Retinal pigment epithelial cell (primary cell): Measurements from ENCODE around the gene PDGFD.

ENCODE experiments used
- DNase-seq: peaks from one replicate; pipeline ENCODE4 v3.0.0-alpha.2; 2010; ENCODE audit warnings: low read depth
- H3K4me3 ChIP-seq: 2 replicates; pipeline ENCODE4 v1.5.1; 2011; ENCODE audit warnings: mild to moderate bottlenecking, low read length, control low read depth, moderate library complexity
- TF ChIP-seq, protein P1 (sequence below): conservative IDR thresholded peaks from 2 replicates; pipeline ENCODE4 v1.5.1; 2011; ENCODE audit warnings: low read depth, low read length, control low read depth, inconsistent platforms

Gene PDGFD

GRCh38 chr11:104129145-104129544 is 34.8 kb downstream of the PDGFD start:
- TF ChIP-seq, protein P1, sequence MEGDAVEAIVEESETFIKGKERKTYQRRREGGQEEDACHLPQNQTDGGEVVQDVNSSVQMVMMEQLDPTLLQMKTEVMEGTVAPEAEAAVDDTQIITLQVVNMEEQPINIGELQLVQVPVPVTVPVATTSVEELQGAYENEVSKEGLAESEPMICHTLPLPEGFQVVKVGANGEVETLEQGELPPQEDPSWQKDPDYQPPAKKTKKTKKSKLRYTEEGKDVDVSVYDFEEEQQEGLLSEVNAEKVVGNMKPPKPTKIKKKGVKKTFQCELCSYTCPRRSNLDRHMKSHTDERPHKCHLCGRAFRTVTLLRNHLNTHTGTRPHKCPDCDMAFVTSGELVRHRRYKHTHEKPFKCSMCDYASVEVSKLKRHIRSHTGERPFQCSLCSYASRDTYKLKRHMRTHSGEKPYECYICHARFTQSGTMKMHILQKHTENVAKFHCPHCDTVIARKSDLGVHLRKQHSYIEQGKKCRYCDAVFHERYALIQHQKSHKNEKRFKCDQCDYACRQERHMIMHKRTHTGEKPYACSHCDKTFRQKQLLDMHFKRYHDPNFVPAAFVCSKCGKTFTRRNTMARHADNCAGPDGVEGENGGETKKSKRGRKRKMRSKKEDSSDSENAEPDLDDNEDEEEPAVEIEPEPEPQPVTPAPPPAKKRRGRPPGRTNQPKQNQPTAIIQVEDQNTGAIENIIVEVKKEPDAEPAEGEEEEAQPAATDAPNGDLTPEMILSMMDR: no peak
- H3K4me3 ChIP-seq: no peak overlapping the region
- DNase-seq: no peak

DNA sequence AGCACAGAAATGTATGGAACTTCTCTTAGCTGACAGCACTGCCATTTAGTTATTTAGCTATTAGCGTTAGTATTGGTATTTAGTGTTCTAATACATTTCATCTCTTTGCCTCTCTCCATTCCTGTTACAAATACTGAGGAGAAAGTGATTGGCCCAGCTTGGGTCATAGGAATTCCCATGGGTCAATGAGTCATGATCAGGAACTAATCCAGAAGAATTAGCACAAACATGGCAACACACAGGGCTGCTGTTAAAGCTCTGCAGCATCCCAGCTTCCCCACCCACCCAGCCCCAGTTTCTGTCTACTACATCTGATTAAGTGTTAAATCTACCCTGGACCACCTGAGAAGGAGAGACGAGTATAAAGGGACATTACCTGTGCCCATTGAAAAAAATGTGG is 36.1 kb downstream of the PDGFD start:
- TF ChIP-seq, protein P1: no peak
- no peak for DNase-seq

DNA sequence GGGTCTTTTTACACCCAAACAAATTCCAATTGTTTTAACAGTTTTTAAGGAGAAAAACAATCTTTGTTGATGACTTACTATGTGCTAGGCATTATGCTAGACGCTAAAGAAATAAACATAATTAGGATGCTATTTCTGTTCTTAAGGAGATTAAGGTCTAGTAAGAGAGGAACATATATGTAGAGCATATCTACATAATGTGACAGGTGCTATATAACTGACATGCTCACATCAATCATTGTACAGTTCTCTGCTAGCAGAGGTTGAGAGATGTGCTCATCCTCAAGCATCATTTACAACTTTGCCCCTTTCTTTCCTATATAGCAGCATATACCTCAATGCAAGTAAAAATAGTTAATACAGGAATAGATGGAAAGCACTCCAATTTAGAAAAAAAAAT is 37.5 kb downstream of the PDGFD start:
- no peak for DNase-seq
- TF ChIP-seq, protein P1: no peak
- no peak overlapping the region for H3K4me3 ChIP-seq

More for the DNA sequence above, 36.1 kb downstream of the PDGFD start:
- H3K4me3 ChIP-seq: no peak overlapping the region

GRCh38 chr11:104124979-104125378 is 39.0 kb downstream of the PDGFD start:
- TF ChIP-seq, protein P1: no peak
- DNase-seq: no peak
- no peak overlapping the region for H3K4me3 ChIP-seq

GRCh38 chr11:104122836-104123235 is 41.1 kb downstream of the PDGFD start:
- DNase-seq: no peak
- TF ChIP-seq, protein P1: no peak
- no peak overlapping the region for H3K4me3 ChIP-seq

DNA sequence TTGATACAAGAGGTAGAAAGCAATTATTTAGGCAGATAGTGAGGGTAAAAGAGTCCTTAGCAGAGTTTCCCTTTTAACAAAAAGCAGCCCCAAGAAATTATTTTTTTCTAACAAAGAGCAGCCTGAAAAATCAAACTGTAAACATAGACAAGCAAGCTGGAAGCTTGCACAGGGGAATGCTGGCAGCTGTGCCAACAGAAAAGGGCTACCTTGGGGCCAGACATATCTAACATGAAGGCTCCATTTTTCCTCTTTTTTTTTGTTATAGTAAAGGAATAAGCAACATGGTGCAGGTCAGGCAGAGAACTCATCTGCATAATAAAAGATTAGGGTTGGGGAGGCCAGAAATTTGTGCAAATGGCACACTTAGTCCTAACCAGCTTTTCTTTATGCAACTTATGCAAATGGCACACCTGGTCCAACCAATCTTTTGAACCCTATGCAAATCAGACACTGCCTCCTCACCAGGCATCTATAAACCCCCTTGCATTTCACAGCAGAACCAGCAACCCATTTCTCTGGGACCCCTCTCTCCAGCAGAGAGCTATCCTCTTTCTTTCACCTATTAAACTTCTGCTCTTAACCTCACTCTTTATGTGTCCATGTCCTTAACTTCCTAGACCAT is 41.8 kb downstream of the PDGFD start:
- H3K4me3 ChIP-seq: no peak overlapping the region
- no peak for DNase-seq
- TF ChIP-seq, protein P1: no peak

DNA sequence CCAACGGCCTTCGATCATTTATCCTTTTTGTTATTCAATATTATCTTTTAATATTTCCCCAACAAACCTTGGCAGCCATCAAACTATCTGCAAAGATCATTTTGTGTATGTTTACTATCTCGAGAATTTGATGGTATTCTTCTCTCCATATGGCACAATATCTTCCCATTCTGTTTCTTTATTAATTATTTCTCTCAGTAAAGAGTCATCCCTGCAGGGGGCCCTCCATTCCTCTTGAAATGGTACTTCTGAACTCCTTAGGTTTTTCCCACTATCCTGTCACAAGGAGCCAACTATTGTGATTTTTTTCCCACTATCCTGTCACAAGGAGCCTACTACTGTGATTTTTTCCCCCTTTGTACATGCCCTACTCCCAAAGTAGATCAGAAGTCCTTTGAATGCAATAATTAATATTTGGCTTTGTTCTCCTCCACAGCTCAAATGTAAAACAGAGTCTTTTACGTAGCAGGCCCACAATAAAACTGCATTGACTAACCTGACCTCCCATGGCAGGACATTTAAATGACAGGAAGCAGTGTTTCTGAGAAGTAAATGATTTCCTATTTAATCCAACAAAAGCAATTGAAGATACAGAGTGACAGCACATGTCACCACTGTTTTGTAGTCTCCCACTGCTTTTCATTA is 43.3 kb downstream of the PDGFD start:
- DNase-seq: no peak
- TF ChIP-seq, protein P1: no peak
- H3K4me3 ChIP-seq: no peak overlapping the region
